Keratinocyte (primary cell): ENCODE measurements around the gene PALMD. TPM values are rescaled to one million over a fixed set of nuclear protein-coding genes. Genes with fewer than 3 reads are reported as not detected.

Experiments
- DNase-seq: peaks from one replicate; pipeline ENCODE4 v3.0.0-alpha.2; 2011; ENCODE audit warnings: low read depth, missing footprints, low spot score
- FAIRE-seq: peaks from 2 replicates; lab custom pipeline; 2011; peaks lifted over from hg19 to GRCh38; lab: Jason Lieb, UNC
- H2AFZ ChIP-seq: 2 replicates; pipeline ENCODE4 v1.6.0; 2012; ENCODE audit warnings: low read length, control low read depth, inconsistent platforms; ENCODE audit not compliant: control insufficient read depth
- H3K27ac ChIP-seq: 2 replicates; pipeline ENCODE4 v1.5.1; 2011; ENCODE audit warnings: low read length; ENCODE audit not compliant: control insufficient read depth, insufficient read depth
- H3K27me3 ChIP-seq: 3 replicates; pipeline ENCODE4 v1.6.0; 2011; ENCODE audit warnings: low read length; ENCODE audit not compliant: control insufficient read depth, insufficient read depth; ENCODE audit errors: extremely low read depth
- H3K36me3 ChIP-seq, 2 experiments: 2 replicates in 1 of 2; 3 replicates in 1 of 2; pipeline ENCODE4 v1.5.1; 2011; ENCODE audit warnings: low read length in 2 of 2, mild to moderate bottlenecking in 1 of 2; ENCODE audit not compliant: control insufficient read depth in 2 of 2, insufficient read depth in 2 of 2; ENCODE audit errors: extremely low read depth in 1 of 2
- H3K4me1 ChIP-seq: 3 replicates; pipeline ENCODE4 v1.5.1; 2011; ENCODE audit warnings: low read length; ENCODE audit not compliant: control insufficient read depth, insufficient read depth; ENCODE audit errors: extremely low read depth
- H3K4me2 ChIP-seq: 3 replicates; pipeline ENCODE4 v1.6.0; 2011; ENCODE audit warnings: low read depth, low read length; ENCODE audit not compliant: control insufficient read depth, insufficient read depth; ENCODE audit errors: extremely low read depth
- H3K4me3 ChIP-seq, 3 experiments: fragments of 200-600 bp in 1 of 3; sonication (generic) in 1 of 3; 2 replicates in 2 of 3; 3 replicates in 1 of 3; pipeline ENCODE4 v1.5.1; 2011 to 2016; ENCODE audit warnings: low read length in 3 of 3, mild to moderate bottlenecking in 3 of 3, control low read depth in 2 of 3, inconsistent platforms in 1 of 3, low read depth in 1 of 3, mixed read lengths in 1 of 3, mixed run types in 1 of 3, moderate library complexity in 1 of 3; ENCODE audit not compliant: control insufficient read depth in 2 of 3, insufficient read depth in 2 of 3; ENCODE audit errors: extremely low read depth in 1 of 3
- H3K79me2 ChIP-seq: 2 replicates; pipeline ENCODE4 v1.6.0; 2012; ENCODE audit warnings: low read length; ENCODE audit not compliant: control insufficient read depth, insufficient read depth
- H3K9ac ChIP-seq: 3 replicates; pipeline ENCODE4 v1.6.0; 2011; ENCODE audit warnings: low read length; ENCODE audit not compliant: control insufficient read depth, insufficient read depth; ENCODE audit errors: extremely low read depth
- H3K9me1 ChIP-seq: 3 replicates; pipeline ENCODE4 v1.6.0; 2011; ENCODE audit warnings: low read length; ENCODE audit not compliant: control insufficient read depth, insufficient read depth; ENCODE audit errors: extremely low read depth
- H3K9me3 ChIP-seq: 2 replicates; pipeline ENCODE4 v1.5.1; 2012; ENCODE audit warnings: low read depth, low read length; ENCODE audit not compliant: control insufficient read depth
- H4K20me1 ChIP-seq: 3 replicates; pipeline ENCODE4 v1.6.0; 2011; ENCODE audit warnings: low read length; ENCODE audit not compliant: control insufficient read depth, insufficient read depth; ENCODE audit errors: extremely low read depth
- EZH2 ChIP-seq: IDR thresholded peaks from one replicate; pipeline ENCODE4 v1.6.1; 2012; ENCODE audit warnings: inconsistent platforms, mild to moderate bottlenecking, low read length, moderate library complexity
- dilution Hi-C: fragments of 300-500 bp; cut with MboI; formaldehyde crosslinking; loops from one replicate; pipeline ENCODE4 v1.7.0; 2020; ENCODE audit warnings: low sequenced_read_pairs; ENCODE audit not compliant: extremely low pct_ligation_motif_present
- polyA plus RNA-seq, 5 experiments: library from polyadenylated mRNA; depleted of rRNA in 3 of 5; stranded (reverse) in 3 of 5; stranded (forward) in 1 of 5; unstranded in 1 of 5; fragments of >200 nt; gene quantifications; 1 replicate in 1 of 5; 2 replicates in 3 of 5; 3 replicates in 1 of 5; pipeline versions ENCODE4 v1.2.1 to v1.2.3, GENCODE V29; 2011 to 2012; ENCODE audit warnings: missing spikeins in 2 of 5, low read depth in 1 of 5, low replicate concordance in 1 of 5
- TF ChIP-seq, protein P1 (sequence below), 3 experiments: IDR thresholded peaks in 1 of 3; conservative IDR thresholded peaks in 1 of 3; optimal IDR thresholded peaks in 1 of 3; 2 replicates in 2 of 3; 3 replicates in 1 of 3; pipeline versions ENCODE3 to v1.5.1; 2011; ENCODE audit warnings: low read length in 3 of 3, mild to moderate bottlenecking in 3 of 3, moderate library complexity in 2 of 3, control low read depth in 1 of 3, inconsistent platforms in 1 of 3; ENCODE audit not compliant: insufficient read depth in 2 of 3; ENCODE audit errors: extremely low read depth in 1 of 3

Gene PALMD
- polyA plus RNA-seq, 1 donor (not counting 4 experiments of a cell fraction or from before 2014, with no cell fraction given) = 6.8 TPM

DNA sequence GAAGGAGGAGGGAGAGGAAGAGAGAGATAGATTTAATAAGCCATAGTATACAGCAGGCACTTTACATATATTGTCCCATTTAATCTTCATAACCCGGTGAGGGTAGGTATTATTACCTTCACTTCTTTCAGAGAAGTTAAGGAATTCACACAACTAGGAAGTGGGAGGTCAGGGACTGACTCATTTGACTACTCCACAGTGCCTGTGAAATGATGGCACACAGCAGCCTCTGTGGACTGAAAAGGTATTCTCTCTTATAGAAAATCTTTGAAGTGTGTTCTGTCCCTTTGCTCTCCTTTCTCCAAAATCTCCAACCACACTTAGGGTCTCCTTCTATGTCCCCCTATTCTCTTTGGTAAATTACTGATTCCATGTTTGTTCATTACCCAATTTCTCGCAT lies 23.9 kb downstream of the PALMD start:
- dilution Hi-C loops = no loop called here
- H3K27ac ChIP-seq = no peak overlapping the region
- no peaks in the 10 kb centered on the region for H3K9me1 ChIP-seq
- no peak overlapping the region for H3K4me2 ChIP-seq
- no peak overlapping the region for H3K9ac ChIP-seq
- H3K4me1 ChIP-seq = no peaks in the 10 kb centered on the region
- H2AFZ ChIP-seq = no peak overlapping the region
- H4K20me1 ChIP-seq = no peaks in the 10 kb centered on the region
- TF ChIP-seq, protein P1, sequence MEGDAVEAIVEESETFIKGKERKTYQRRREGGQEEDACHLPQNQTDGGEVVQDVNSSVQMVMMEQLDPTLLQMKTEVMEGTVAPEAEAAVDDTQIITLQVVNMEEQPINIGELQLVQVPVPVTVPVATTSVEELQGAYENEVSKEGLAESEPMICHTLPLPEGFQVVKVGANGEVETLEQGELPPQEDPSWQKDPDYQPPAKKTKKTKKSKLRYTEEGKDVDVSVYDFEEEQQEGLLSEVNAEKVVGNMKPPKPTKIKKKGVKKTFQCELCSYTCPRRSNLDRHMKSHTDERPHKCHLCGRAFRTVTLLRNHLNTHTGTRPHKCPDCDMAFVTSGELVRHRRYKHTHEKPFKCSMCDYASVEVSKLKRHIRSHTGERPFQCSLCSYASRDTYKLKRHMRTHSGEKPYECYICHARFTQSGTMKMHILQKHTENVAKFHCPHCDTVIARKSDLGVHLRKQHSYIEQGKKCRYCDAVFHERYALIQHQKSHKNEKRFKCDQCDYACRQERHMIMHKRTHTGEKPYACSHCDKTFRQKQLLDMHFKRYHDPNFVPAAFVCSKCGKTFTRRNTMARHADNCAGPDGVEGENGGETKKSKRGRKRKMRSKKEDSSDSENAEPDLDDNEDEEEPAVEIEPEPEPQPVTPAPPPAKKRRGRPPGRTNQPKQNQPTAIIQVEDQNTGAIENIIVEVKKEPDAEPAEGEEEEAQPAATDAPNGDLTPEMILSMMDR (optimal IDR thresholded peaks at IDR 0.05 in 1 of 3, IDR thresholded peaks at IDR 0.05 in 1 of 3, conservative IDR thresholded peaks at IDR 0.05 in 1 of 3; ENCODE audit: extremely low read depth in 1 of 3, insufficient read depth in 2 of 3, low read length in 3 of 3) = no peak
- no peak for TF ChIP-seq EZH2
- no peak for FAIRE-seq
- H3K4me3 ChIP-seq = no peak overlapping the region
- no peaks in the 10 kb centered on the region for H3K36me3 ChIP-seq
- H3K79me2 ChIP-seq = no peaks in the 10 kb centered on the region
- H3K27me3 ChIP-seq = no peaks in the 10 kb centered on the region
- no peaks in the 10 kb centered on the region for H3K9me3 ChIP-seq
- DNase-seq = no peak

DNA sequence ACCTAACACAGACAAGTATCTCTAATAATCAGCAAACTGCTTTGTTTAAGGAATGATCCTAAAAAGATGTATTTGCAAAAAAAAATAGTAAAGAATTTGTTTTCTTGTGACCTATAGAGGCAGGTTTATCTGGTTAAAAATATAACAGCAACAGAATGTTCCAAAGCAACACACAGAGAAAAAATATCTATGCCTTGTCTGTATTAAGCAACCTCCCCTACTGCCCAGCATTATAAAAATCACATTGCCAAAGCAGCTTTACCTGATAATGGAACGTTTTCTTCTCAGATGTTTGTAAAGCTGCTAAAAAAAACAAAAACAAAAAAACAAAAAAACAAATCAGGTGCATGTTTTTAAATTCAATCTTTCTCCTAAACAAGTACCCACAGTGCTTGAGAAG lies 24.7 kb downstream of the PALMD start:
- H3K9me3 ChIP-seq = no peaks in the 10 kb centered on the region
- no peak for TF ChIP-seq EZH2
- TF ChIP-seq, protein P1 (optimal IDR thresholded peaks at IDR 0.05 in 1 of 3, IDR thresholded peaks at IDR 0.05 in 1 of 3, conservative IDR thresholded peaks at IDR 0.05 in 1 of 3; ENCODE audit: extremely low read depth in 1 of 3, insufficient read depth in 2 of 3, low read length in 3 of 3) = no peak
- dilution Hi-C loops = no loop called here
- H3K9ac ChIP-seq = no peak overlapping the region
- H3K36me3 ChIP-seq = no peaks in the 10 kb centered on the region
- H2AFZ ChIP-seq = no peak overlapping the region
- no peak for FAIRE-seq
- H3K9me1 ChIP-seq = no peaks in the 10 kb centered on the region
- H3K4me3 ChIP-seq = no peak overlapping the region
- H3K4me1 ChIP-seq = no peaks in the 10 kb centered on the region
- H3K27ac ChIP-seq = no peak overlapping the region
- no peaks in the 10 kb centered on the region for H3K27me3 ChIP-seq
- no peak for DNase-seq
- H3K4me2 ChIP-seq = no peak overlapping the region
- no peaks in the 10 kb centered on the region for H4K20me1 ChIP-seq
- H3K79me2 ChIP-seq = no peaks in the 10 kb centered on the region
